Vagina (tissue), 2 donors: Measurements from ENCODE around the gene EPHB6.

Experiments used
- POLR2A ChIP-seq, 2 donors: fragments of 450-650 bp; IDR thresholded peaks; one replicate each; pipeline ENCODE4 v1.6.1; 2017; ENCODE audit warnings: antibody characterized with exemption in 2 of 2, mild to moderate bottlenecking in 2 of 2, moderate library complexity in 2 of 2
- POLR2AphosphoS5 ChIP-seq, 2 donors: sonication (generic); formaldehyde crosslinking; IDR thresholded peaks; one replicate each; pipeline ENCODE4 v1.9.0; 2017; ENCODE audit warnings: antibody characterized with exemption in 2 of 2, mild to moderate bottlenecking in 2 of 2, low read depth in 1 of 2; ENCODE audit not compliant: insufficient read depth in 1 of 2
- TF ChIP-seq, protein P1 (sequence below), 3 experiments: fragments of 450-650 bp in 2 of 3; fragments of 200-600 bp in 1 of 3; sonication (generic) in 1 of 3; IDR thresholded peaks; one replicate each; pipeline ENCODE4 v1.5.1; 2017 to 2019; ENCODE audit warnings: antibody characterized with exemption in 3 of 3, mild to moderate bottlenecking in 2 of 3, moderate library complexity in 2 of 3

DNA sequence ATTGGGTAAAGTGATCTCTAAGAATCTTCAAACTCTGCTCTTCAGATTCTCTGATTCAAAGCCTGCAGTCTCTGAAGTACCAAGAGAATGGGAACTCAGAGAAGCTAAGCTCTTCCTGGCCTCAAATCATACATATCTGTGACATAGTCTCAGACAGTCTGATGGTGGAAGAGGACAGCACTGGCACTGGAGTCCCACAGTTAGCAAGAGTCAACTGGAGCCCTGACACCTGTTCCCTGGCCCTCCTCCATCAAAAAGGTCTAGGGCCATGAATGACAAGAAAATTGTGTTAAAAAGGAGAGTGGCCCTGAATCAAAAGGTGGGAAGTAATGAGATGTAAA lies 46.4 kb upstream of the EPHB6 start:
- TF ChIP-seq POLR2A (IDR thresholded peaks at IDR 0.05) (no peak), POLR2AphosphoS5 (IDR thresholded peaks at IDR 0.05; ENCODE audit: insufficient read depth in 1 of 2, low read depth in 1 of 2) (no peak)
- TF ChIP-seq, protein P1, sequence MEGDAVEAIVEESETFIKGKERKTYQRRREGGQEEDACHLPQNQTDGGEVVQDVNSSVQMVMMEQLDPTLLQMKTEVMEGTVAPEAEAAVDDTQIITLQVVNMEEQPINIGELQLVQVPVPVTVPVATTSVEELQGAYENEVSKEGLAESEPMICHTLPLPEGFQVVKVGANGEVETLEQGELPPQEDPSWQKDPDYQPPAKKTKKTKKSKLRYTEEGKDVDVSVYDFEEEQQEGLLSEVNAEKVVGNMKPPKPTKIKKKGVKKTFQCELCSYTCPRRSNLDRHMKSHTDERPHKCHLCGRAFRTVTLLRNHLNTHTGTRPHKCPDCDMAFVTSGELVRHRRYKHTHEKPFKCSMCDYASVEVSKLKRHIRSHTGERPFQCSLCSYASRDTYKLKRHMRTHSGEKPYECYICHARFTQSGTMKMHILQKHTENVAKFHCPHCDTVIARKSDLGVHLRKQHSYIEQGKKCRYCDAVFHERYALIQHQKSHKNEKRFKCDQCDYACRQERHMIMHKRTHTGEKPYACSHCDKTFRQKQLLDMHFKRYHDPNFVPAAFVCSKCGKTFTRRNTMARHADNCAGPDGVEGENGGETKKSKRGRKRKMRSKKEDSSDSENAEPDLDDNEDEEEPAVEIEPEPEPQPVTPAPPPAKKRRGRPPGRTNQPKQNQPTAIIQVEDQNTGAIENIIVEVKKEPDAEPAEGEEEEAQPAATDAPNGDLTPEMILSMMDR (IDR thresholded peaks at IDR 0.05) = no peak
